H9 (cell line): Measurements from ENCODE around the gene PTPRN2. TPM values are rescaled to one million over a fixed set of nuclear protein-coding genes. Genes with fewer than 3 reads are reported as not detected.

ENCODE experiments used
- DNase-seq: peaks from one replicate; pipeline ENCODE4 v3.0.0-alpha.2; 2017
- H2AFZ ChIP-seq: one replicate; pipeline ENCODE4 v1.6.1; 2013; ENCODE audit warnings: mild to moderate bottlenecking, low read length, control low read depth, moderate library complexity
- H2AK5ac ChIP-seq: 2 replicates; pipeline ENCODE4 v1.6.1; 2013; ENCODE audit warnings: low read length, control low read depth, mixed read lengths; ENCODE audit not compliant: insufficient read length
- H2BK120ac ChIP-seq: one replicate; pipeline ENCODE4 v1.6.1; 2013; ENCODE audit warnings: low read depth, mild to moderate bottlenecking, low read length, control low read depth, inconsistent platforms; ENCODE audit not compliant: poor library complexity, severe bottlenecking
- H2BK12ac ChIP-seq: 2 replicates; pipeline ENCODE4 v1.6.1; 2013; ENCODE audit warnings: low read length, control low read depth, mixed read lengths, low read depth; ENCODE audit not compliant: insufficient read length
- H2BK15ac ChIP-seq: 2 replicates; pipeline ENCODE4 v1.6.1; 2013; ENCODE audit warnings: low read depth, low read length, control low read depth
- H2BK20ac ChIP-seq: one replicate; pipeline ENCODE4 v1.6.1; 2013; ENCODE audit warnings: low read depth, mild to moderate bottlenecking, low read length, control low read depth, inconsistent platforms; ENCODE audit not compliant: poor library complexity, severe bottlenecking
- H2BK5ac ChIP-seq: 2 replicates; pipeline ENCODE4 v1.6.1; 2013; ENCODE audit warnings: low read length, control low read depth, mixed read lengths; ENCODE audit not compliant: insufficient read length
- H3K14ac ChIP-seq: 2 replicates; pipeline ENCODE4 v1.6.1; 2013; ENCODE audit warnings: low read length, control low read depth; ENCODE audit not compliant: insufficient read depth
- H3K18ac ChIP-seq: 2 replicates; pipeline ENCODE4 v1.6.1; 2013; ENCODE audit warnings: low read depth, mild to moderate bottlenecking, mixed read lengths, low read length, control low read depth; ENCODE audit not compliant: insufficient read length
- H3K23ac ChIP-seq: 2 replicates; pipeline ENCODE4 v1.6.1; 2013; ENCODE audit warnings: low read length, control low read depth, mixed read lengths, low read depth; ENCODE audit not compliant: insufficient read length
- H3K23me2 ChIP-seq: 2 replicates; pipeline ENCODE4 v1.6.1; 2013; ENCODE audit warnings: low read depth, mild to moderate bottlenecking, mixed read lengths, low read length, control low read depth; ENCODE audit not compliant: insufficient read length, poor library complexity, severe bottlenecking
- H3K27ac ChIP-seq: 2 replicates; pipeline ENCODE4 v1.5.1; 2013; ENCODE audit warnings: low read length, control low read depth, mixed read lengths, low read depth; ENCODE audit not compliant: insufficient read length
- H3K27me3 ChIP-seq: 2 replicates; pipeline ENCODE4 v1.6.1; 2013; ENCODE audit warnings: low read length, control low read depth, inconsistent platforms; ENCODE audit not compliant: insufficient read depth
- H3K4ac ChIP-seq: 2 replicates; pipeline ENCODE4 v1.6.1; 2013; ENCODE audit warnings: low read depth, mild to moderate bottlenecking, control low read depth, inconsistent platforms, low read length, moderate library complexity
- H3K4me1 ChIP-seq: 2 replicates; pipeline ENCODE4 v1.6.1; 2013; ENCODE audit warnings: low read length, control low read depth, inconsistent platforms; ENCODE audit not compliant: insufficient read depth
- H3K4me2 ChIP-seq: 2 replicates; pipeline ENCODE4 v1.6.1; 2013; ENCODE audit warnings: low read length, control low read depth, mixed read lengths; ENCODE audit not compliant: insufficient read length, insufficient read depth
- H3K56ac ChIP-seq: 2 replicates; pipeline ENCODE4 v1.6.1; 2013; ENCODE audit warnings: low read depth, mild to moderate bottlenecking, mixed read lengths, low read length, control low read depth; ENCODE audit not compliant: insufficient read length
- H3K79me1 ChIP-seq: 2 replicates; pipeline ENCODE4 v1.6.1; 2013; ENCODE audit warnings: low read depth, mild to moderate bottlenecking, moderate library complexity, low read length, control low read depth, inconsistent platforms; ENCODE audit not compliant: insufficient read depth, poor library complexity, severe bottlenecking
- H3K79me2 ChIP-seq: 2 replicates; pipeline ENCODE4 v1.6.1; 2013; ENCODE audit warnings: low read length, control low read depth, inconsistent platforms; ENCODE audit not compliant: insufficient read depth
- H3K9ac ChIP-seq: 2 replicates; pipeline ENCODE4 v1.6.1; 2013; ENCODE audit warnings: low read length, control low read depth, mixed read lengths; ENCODE audit not compliant: insufficient read length; ENCODE audit errors: extremely low read depth
- H3K9me3 ChIP-seq: one replicate; pipeline ENCODE4 v1.6.1; 2013; ENCODE audit warnings: low read depth, low read length, inconsistent platforms; ENCODE audit not compliant: control insufficient read depth
- H3T11ph ChIP-seq: one replicate; pipeline ENCODE4 v1.6.1; 2013; ENCODE audit warnings: mild to moderate bottlenecking, low read length, control low read depth, inconsistent platforms
- H4K20me1 ChIP-seq: one replicate; pipeline ENCODE4 v1.6.1; 2013; ENCODE audit not compliant: control insufficient read depth, insufficient read length, insufficient read depth
- H4K5ac ChIP-seq: 2 replicates; pipeline ENCODE4 v1.6.1; 2013; ENCODE audit warnings: low read depth, mild to moderate bottlenecking, mixed read lengths, low read length, control low read depth; ENCODE audit not compliant: insufficient read length
- H4K8ac ChIP-seq: replicated peaks from 2 replicates; pipeline ENCODE4 v1.6.1; 2013; ENCODE audit warnings: low read length, control low read depth, mixed read lengths, low read depth; ENCODE audit not compliant: insufficient read length
- H4K91ac ChIP-seq: 2 replicates; pipeline ENCODE4 v1.6.1; 2013; ENCODE audit warnings: low read depth, mild to moderate bottlenecking, moderate library complexity, mixed read lengths, low read length, control low read depth; ENCODE audit not compliant: insufficient read length
- H3K27ac Mint-ChIP-seq, 3 experiments: 2 replicates in 2 of 3; 3 replicates in 1 of 3; pipeline ENCODE4 v1.8.0; 2020 to 2021; ENCODE audit warnings: mixed read lengths in 3 of 3, mild to moderate bottlenecking in 1 of 3, moderate library complexity in 1 of 3
- H3K27me3 Mint-ChIP-seq: 2 replicates; pipeline ENCODE4 v1.8.0; 2021; ENCODE audit warnings: low read depth, mild to moderate bottlenecking, moderate library complexity, mixed read lengths
- H3K36me3 Mint-ChIP-seq, 3 experiments: 2 replicates in 2 of 3; 3 replicates in 1 of 3; pipeline ENCODE4 v1.8.0; 2020 to 2021; ENCODE audit warnings: low read depth in 3 of 3, mixed read lengths in 3 of 3; ENCODE audit not compliant: insufficient read depth in 1 of 3
- H3K4me1 Mint-ChIP-seq, 2 experiments: 2 replicates each; pipeline ENCODE4 v1.8.0; 2020; ENCODE audit warnings: mixed read lengths in 2 of 2
- H3K4me3 Mint-ChIP-seq, 2 experiments: 2 replicates in 1 of 2; 3 replicates in 1 of 2; pipeline ENCODE4 v1.8.0; 2020 to 2021; ENCODE audit warnings: mild to moderate bottlenecking in 2 of 2, mixed read lengths in 2 of 2, moderate library complexity in 1 of 2
- H3K9me3 Mint-ChIP-seq, 2 experiments: 2 replicates in 1 of 2; 3 replicates in 1 of 2; pipeline ENCODE4 v1.8.0; 2020; ENCODE audit warnings: mild to moderate bottlenecking in 2 of 2, mixed read lengths in 2 of 2, moderate library complexity in 1 of 2
- CTCF ChIP-seq: fragments of 200-600 bp; sonication (generic); conservative IDR thresholded peaks from 3 replicates; pipeline ENCODE4 v1.8.0; 2021; ENCODE audit warnings: antibody characterized with exemption, mild to moderate bottlenecking
- WGBS: extraction: QIAGEN DNeasy Blood & Tissue Kit; methylation state at CpG from one replicate; pipeline ENCODE4 v1.1.7; 2013; ENCODE audit warnings: missing lambda C conversion rate, low lambda C conversion rate, mixed read lengths; ENCODE audit not compliant: insufficient read length; ENCODE audit errors: extremely low coverage; 5-methylcytosine and 5-hydroxymethylcytosine counted together
- total RNA-seq: library from RNA; stranded (reverse); gene quantifications from 2 replicates; pipeline ENCODE4 v1.2.1, GENCODE V29; 2021

PTPRN2 gene
- total RNA-seq, 1 experiment from 2014 or later, result 5.2 TPM

GRCh38 chr7:157662110-157662791, 925.4 kb downstream of the PTPRN2 start:
- DNase-seq, result no peak
- peak overlapping the region; percentile 41; the same call in 1 of the 2 replicates for H3K14ac ChIP-seq
- H3K27ac ChIP-seq, result no peak overlapping the region
- no CpG with 5 or more reads among the region's 26 CpGs for WGBS
- Mint-ChIP-seq H3K27me3 (peaks cover 27% of the 10 kb centered on the region), H3K9me3 (no peaks in the 10 kb centered on the region), H3K27ac (no peak overlapping the region), H3K4me1 (no peaks in the 10 kb centered on the region), H3K4me3 (no peak overlapping the region), H3K36me3 (no peaks in the 10 kb centered on the region; a peak in 1 of 7 replicates)
- no peak overlapping the region for H3T11ph ChIP-seq
- H3K9me3 ChIP-seq, result no peaks in the 10 kb centered on the region
- H4K91ac ChIP-seq, result no peak overlapping the region
- no peaks in the 10 kb centered on the region for H3K79me1 ChIP-seq
- H2BK15ac ChIP-seq, result no peak overlapping the region
- H2BK12ac ChIP-seq, result no peak overlapping the region
- H2BK5ac ChIP-seq, result no peak overlapping the region
- no peak overlapping the region for H3K4me2 ChIP-seq
- no peak overlapping the region for H2BK20ac ChIP-seq
- H2BK120ac ChIP-seq, result no peak overlapping the region
- no peaks in the 10 kb centered on the region for H4K20me1 ChIP-seq
- no peak overlapping the region for H4K8ac ChIP-seq
- no peak overlapping the region for H3K56ac ChIP-seq
- no peak for TF ChIP-seq CTCF
- no peak overlapping the region for H2AFZ ChIP-seq
- no peaks in the 10 kb centered on the region for H3K27me3 ChIP-seq
- H3K23me2 ChIP-seq, result peaks cover 2% of the 10 kb centered on the region
- no peaks in the 10 kb centered on the region for H3K4me1 ChIP-seq
- H4K5ac ChIP-seq, result no peak overlapping the region
- no peak overlapping the region for H3K18ac ChIP-seq
- no peak overlapping the region for H3K23ac ChIP-seq
- H3K9ac ChIP-seq, result no peak overlapping the region
- no peak overlapping the region for H2AK5ac ChIP-seq
- no peaks in the 10 kb centered on the region for H3K79me2 ChIP-seq
- H3K4ac ChIP-seq, result no peak overlapping the region
